ENCODE data around the gene GOLGA7B.

GOLGA7B gene

GRCh38 chr10:97907830-97908229, 58.2 kb downstream of the GOLGA7B start:
- H3K4me3 ChIP-seq (ENCODE audit: low read length): no peak overlapping the region
- DNase-seq (ENCODE audit: low read depth): no peak
- TF ChIP-seq, protein P1, sequence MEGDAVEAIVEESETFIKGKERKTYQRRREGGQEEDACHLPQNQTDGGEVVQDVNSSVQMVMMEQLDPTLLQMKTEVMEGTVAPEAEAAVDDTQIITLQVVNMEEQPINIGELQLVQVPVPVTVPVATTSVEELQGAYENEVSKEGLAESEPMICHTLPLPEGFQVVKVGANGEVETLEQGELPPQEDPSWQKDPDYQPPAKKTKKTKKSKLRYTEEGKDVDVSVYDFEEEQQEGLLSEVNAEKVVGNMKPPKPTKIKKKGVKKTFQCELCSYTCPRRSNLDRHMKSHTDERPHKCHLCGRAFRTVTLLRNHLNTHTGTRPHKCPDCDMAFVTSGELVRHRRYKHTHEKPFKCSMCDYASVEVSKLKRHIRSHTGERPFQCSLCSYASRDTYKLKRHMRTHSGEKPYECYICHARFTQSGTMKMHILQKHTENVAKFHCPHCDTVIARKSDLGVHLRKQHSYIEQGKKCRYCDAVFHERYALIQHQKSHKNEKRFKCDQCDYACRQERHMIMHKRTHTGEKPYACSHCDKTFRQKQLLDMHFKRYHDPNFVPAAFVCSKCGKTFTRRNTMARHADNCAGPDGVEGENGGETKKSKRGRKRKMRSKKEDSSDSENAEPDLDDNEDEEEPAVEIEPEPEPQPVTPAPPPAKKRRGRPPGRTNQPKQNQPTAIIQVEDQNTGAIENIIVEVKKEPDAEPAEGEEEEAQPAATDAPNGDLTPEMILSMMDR (IDR thresholded peaks at IDR 0.05; ENCODE audit: insufficient read depth, low read depth, low read length, missing control alignments): no peak

DNA sequence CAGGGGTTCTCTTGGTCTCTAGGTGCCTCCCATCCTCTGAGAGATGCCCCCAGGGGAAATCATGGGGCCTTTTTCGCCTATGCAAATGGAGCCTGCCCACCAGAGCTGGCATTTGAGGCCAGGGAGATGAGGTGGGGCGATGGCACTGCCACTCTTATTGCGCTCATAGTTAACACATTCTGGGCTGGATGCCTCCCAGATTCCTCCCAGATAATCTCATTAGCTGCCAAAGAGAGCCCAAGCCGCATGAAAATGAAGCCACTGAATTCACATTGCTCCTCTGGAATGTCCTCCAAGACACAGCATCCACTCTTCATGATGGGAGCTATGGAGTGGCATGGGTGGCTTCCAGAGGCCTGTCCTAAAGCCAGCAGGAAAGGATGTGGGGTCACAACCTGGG, 61.0 kb downstream of the GOLGA7B start:
- DNase-seq (ENCODE audit: low read depth): no peak
- TF ChIP-seq, protein P1 (IDR thresholded peaks at IDR 0.05; ENCODE audit: insufficient read depth, low read depth, low read length, missing control alignments): no peak
- H3K4me3 ChIP-seq (ENCODE audit: low read length): no peak overlapping the region

GRCh38 chr10:97911217-97911616, 61.6 kb downstream of the GOLGA7B start:
- TF ChIP-seq, protein P1 (IDR thresholded peaks at IDR 0.05; ENCODE audit: insufficient read depth, low read depth, low read length, missing control alignments): no peak
- no peak for DNase-seq (ENCODE audit: low read depth)
- H3K4me3 ChIP-seq (ENCODE audit: low read length): no peak overlapping the region

- TF ChIP-seq, protein P1 (IDR thresholded peaks at IDR 0.05; ENCODE audit: insufficient read depth, low read depth, low read length, missing control alignments): no peak
- H3K4me3 ChIP-seq (ENCODE audit: low read length): no peak overlapping the region
- DNase-seq (ENCODE audit: low read depth): no peak
These were observed 63.5 kb downstream of the GOLGA7B start for GRCh38 chr10:97913193-97913592.

DNA sequence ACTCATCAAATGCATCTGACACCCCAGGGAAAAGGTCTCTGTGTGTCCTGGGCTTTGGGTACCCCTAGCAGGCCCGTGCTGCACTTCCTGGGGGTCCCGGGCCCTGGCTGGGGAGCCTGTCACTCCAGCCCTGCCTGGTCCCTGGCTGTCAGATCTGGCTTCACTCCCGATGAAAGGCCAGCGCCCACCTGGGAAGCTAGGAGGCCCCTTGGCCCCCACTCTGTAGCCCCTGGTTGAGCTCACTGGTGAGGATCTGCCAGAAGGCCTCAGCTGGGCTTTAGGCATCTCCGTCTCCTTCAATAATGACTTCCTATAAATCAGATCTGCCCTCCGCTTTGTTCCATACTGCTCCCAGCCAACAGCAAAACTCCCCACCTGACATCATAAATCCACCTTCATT, 64.0 kb downstream of the GOLGA7B start:
- TF ChIP-seq, protein P1 (IDR thresholded peaks at IDR 0.05; ENCODE audit: insufficient read depth, low read depth, low read length, missing control alignments): no peak
- no peak for DNase-seq (ENCODE audit: low read depth)
- no peak overlapping the region for H3K4me3 ChIP-seq (ENCODE audit: low read length)

- TF ChIP-seq, protein P1 (IDR thresholded peaks at IDR 0.05; ENCODE audit: insufficient read depth, low read depth, low read length, missing control alignments): no peak
- no peak overlapping the region for H3K4me3 ChIP-seq (ENCODE audit: low read length)
- no peak for DNase-seq (ENCODE audit: low read depth)
These were observed 64.7 kb downstream of the GOLGA7B start for GRCh38 chr10:97914171-97914836.

DNA sequence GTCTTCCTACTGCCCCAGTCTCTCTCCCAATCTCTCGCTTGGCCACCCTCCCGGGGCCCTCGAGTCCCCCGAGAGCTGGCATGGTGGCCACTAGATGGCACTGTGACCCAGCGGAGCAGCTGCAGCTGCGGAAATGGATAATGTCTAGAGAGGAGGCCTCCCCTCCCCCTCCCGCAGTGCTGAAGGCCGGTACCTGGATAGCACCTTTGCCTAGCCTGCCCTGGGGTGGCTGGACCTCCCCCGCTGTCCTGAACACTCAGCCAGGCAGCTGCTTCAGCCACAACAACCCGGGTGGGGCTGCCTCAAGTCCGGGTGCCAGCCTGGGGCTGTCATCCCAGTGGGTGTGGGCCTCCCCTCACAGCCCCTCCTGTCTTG, 65.2 kb downstream of the GOLGA7B start:
- TF ChIP-seq, protein P1 (IDR thresholded peaks at IDR 0.05; ENCODE audit: insufficient read depth, low read depth, low read length, missing control alignments): peak; percentile 87
- DNase-seq (ENCODE audit: low read depth): peak; percentile 70
- H3K4me3 ChIP-seq (ENCODE audit: low read length): no peak overlapping the region
